GM12878 (cell line): ENCODE results near the gene ETV7. TPM values are rescaled to one million over a fixed set of nuclear protein-coding genes. Genes with fewer than 3 reads are reported as not detected.

Experiments used
- ATAC-seq: fragments of 200-7000 bp; cut with Tn5 transposase; 3 replicates; pipeline ENCODE4 v1.9.1; 2020; ENCODE audit warnings: mild to moderate bottlenecking, moderate library complexity
- BruUV-seq: library from RNA; stranded (reverse); fragments of 400-500 nt; replicated peaks from 2 replicates; lab custom pipeline; 2021; lab: Mats Ljungman, UMichigan
- CTCF ChIA-PET: fragments of 300-600 bp; sonication (Branson Sonifier 250); formaldehyde crosslinking; extraction: SDS; loops from one replicate; lab custom pipeline; 2021; ENCODE audit warnings: inconsistent platforms; lab: Yijun Ruan, JAX
- POLR2A ChIA-PET: fragments of 350-600 bp; formaldehyde crosslinking; extraction: SDS; loops from one replicate; lab custom pipeline; 2021; ENCODE audit warnings: inconsistent platforms; lab: Charles Lee
- RAD21 ChIA-PET: fragments of 300-600 bp; sonication (Branson Sonifier 250); formaldehyde crosslinking; loops from one replicate; lab custom pipeline; 2023; ENCODE audit warnings: antibody characterized with exemption; ENCODE audit not compliant: unreplicated experiment; lab: Charles Lee
- SMC1A ChIA-PET: fragments of 300-600 bp; sonication (Branson Sonifier 250); formaldehyde crosslinking; loops from one replicate; lab custom pipeline; 2023; ENCODE audit not compliant: unreplicated experiment, uncharacterized antibody; lab: Charles Lee
- DNase-seq: peaks from one replicate; pipeline ENCODE4 v3.0.0-alpha.2; 2011; ENCODE audit warnings: low read depth, low spot score
- FAIRE-seq: peaks from 3 replicates; lab custom pipeline; 2011; peaks lifted over from hg19 to GRCh38; lab: Jason Lieb, UNC
- H2AFZ ChIP-seq: 2 replicates; pipeline ENCODE4 v1.6.0; 2011; ENCODE audit warnings: low read depth, low read length, control low read depth; ENCODE audit not compliant: control insufficient read depth
- H3K27ac ChIP-seq: 2 replicates; pipeline ENCODE4 v1.5.1; 2011; ENCODE audit warnings: control low read depth; ENCODE audit not compliant: control insufficient read depth, insufficient read depth
- H3K27me3 ChIP-seq, 2 experiments: replicated peaks in 1 of 2; 2 replicates each; pipeline versions ENCODE4 v1.6.0 to v1.6.1; 2011; ENCODE audit warnings: low read length in 1 of 2; ENCODE audit not compliant: control insufficient read depth in 2 of 2, insufficient read depth in 2 of 2
- H3K36me3 ChIP-seq, 2 experiments: 2 replicates each; pipeline ENCODE4 v1.5.1; 2011; ENCODE audit warnings: low read length in 1 of 2; ENCODE audit not compliant: control insufficient read depth in 2 of 2, insufficient read depth in 2 of 2
- H3K4me1 ChIP-seq: 2 replicates; pipeline ENCODE4 v1.6.1; 2011; ENCODE audit warnings: mild to moderate bottlenecking, low read length, moderate library complexity, mixed read lengths; ENCODE audit not compliant: control insufficient read depth, insufficient read depth
- H3K4me2 ChIP-seq: 2 replicates; pipeline ENCODE4 v1.6.0; 2011; ENCODE audit warnings: control low read depth; ENCODE audit not compliant: control insufficient read depth, insufficient read depth
- H3K4me3 ChIP-seq: fragments of 200-600 bp; sonication (generic); 2 replicates; pipeline ENCODE4 v1.5.1; 2016
- H3K79me2 ChIP-seq: 2 replicates; pipeline ENCODE4 v1.6.0; 2011; ENCODE audit warnings: low read length; ENCODE audit not compliant: control insufficient read depth, insufficient read depth
- H3K9ac ChIP-seq: 2 replicates; pipeline ENCODE4 v1.8.0; 2011; ENCODE audit warnings: low read length, control low read depth, mixed read lengths; ENCODE audit not compliant: control insufficient read depth, insufficient read depth
- H3K9me3 ChIP-seq: replicated peaks from 3 replicates; pipeline ENCODE4 v1.5.1; 2011; ENCODE audit warnings: mild to moderate bottlenecking, low read length; ENCODE audit not compliant: control insufficient read depth, insufficient read depth
- H4K20me1 ChIP-seq: 2 replicates; pipeline ENCODE4 v1.6.0; 2011; ENCODE audit not compliant: control insufficient read depth, insufficient read depth
- EZH2 ChIP-seq: IDR thresholded peaks from 2 replicates; pipeline ENCODE4 v1.6.1; 2012; ENCODE audit warnings: low read depth, mild to moderate bottlenecking, control low read depth, inconsistent platforms, low read length, borderline replicate concordance; ENCODE audit not compliant: control insufficient read depth
- GABPA ChIP-seq: IDR thresholded peaks from 2 replicates; pipeline ENCODE4 v1.6.1; 2014; ENCODE audit warnings: antibody characterized with exemption, low read depth, mild to moderate bottlenecking, inconsistent platforms
- HDGF ChIP-seq: fragments of 450-650 bp; IDR thresholded peaks from 2 replicates; pipeline ENCODE4 v1.6.1; 2016; ENCODE audit warnings: antibody characterized with exemption
- POLR2AphosphoS2 ChIP-seq: IDR thresholded peaks from 2 replicates; pipeline ENCODE4 v1.6.1; 2011; ENCODE audit warnings: low read depth, mild to moderate bottlenecking, low read length, improper control_type of control experiment, moderate library complexity
- RBBP5 ChIP-seq: fragments of 200-600 bp; sonication (generic); conservative IDR thresholded peaks from 2 replicates; pipeline ENCODE4 v1.6.1; 2016
- RUNX3 ChIP-seq: IDR thresholded peaks from 2 replicates; pipeline ENCODE4 v1.6.1; 2012; ENCODE audit warnings: low read length, inconsistent platforms
- SMAD5 ChIP-seq: IDR thresholded peaks from 2 replicates; pipeline ENCODE4 v1.6.1; 2016; ENCODE audit warnings: antibody characterized with exemption, low read depth
- SMC3 ChIP-seq: IDR thresholded peaks from 2 replicates; pipeline ENCODE4 v1.6.1; 2011; ENCODE audit warnings: low read length, improper control_type of control experiment, borderline replicate concordance
- SUPT20H ChIP-seq: IDR thresholded peaks from 2 replicates; pipeline ENCODE4 v1.6.1; 2011; ENCODE audit warnings: low read depth, mild to moderate bottlenecking, low read length, moderate library complexity, borderline replicate concordance; ENCODE audit not compliant: control insufficient read depth
- TBL1XR1 ChIP-seq: IDR thresholded peaks from 2 replicates; pipeline ENCODE4 v1.6.1; 2012; ENCODE audit warnings: low read depth, low read length, improper control_type of control experiment
- YBX1 ChIP-seq: fragments of 450-650 bp; IDR thresholded peaks from 2 replicates; pipeline ENCODE4 v1.6.1; 2016; ENCODE audit warnings: antibody characterized with exemption
- WGBS: methylation state at CpG from one replicate; pipeline ENCODE4 v1.1.6; 2016; ENCODE audit warnings: low lambda C conversion rate; ENCODE audit not compliant: insufficient replicate concordance, insufficient coverage; ENCODE audit errors: missing lambda C conversion rate; 5-methylcytosine and 5-hydroxymethylcytosine counted together
- in situ Hi-C: fragments of 300-500 bp; cut with MboI; formaldehyde crosslinking; loops from 9 replicates; pipeline ENCODE4 v1.14.3; 2018; ENCODE audit warnings: mixed read lengths
- intact Hi-C: fragments of 100-400 bp; cut with micrococcal nuclease; formaldehyde crosslinking; loops from one replicate; pipeline ENCODE4 v1.14.2; 2022; ENCODE audit not compliant: unreplicated experiment
- polyA plus RNA-seq, 11 experiments: library from polyadenylated mRNA; depleted of rRNA in 4 of 11; unstranded in 6 of 11; stranded (reverse) in 5 of 11; fragments of >200 nt; fragmentation: Nextera tagmentation in 4 of 11; fragmentation: Illumina TruSeq in 1 of 11; extraction: Ambion mirVana in 4 of 11; extraction: Trizol in 1 of 11; gene quantifications; 1 replicate in 1 of 11; 2 replicates in 10 of 11; pipeline versions ENCODE4 v1.2.1 to v1.2.3, GENCODE V29; 2011 to 2016; ENCODE audit warnings: inconsistent platforms in 2 of 11, missing spikeins in 2 of 11, low read depth in 1 of 11
- total RNA-seq, 4 experiments: library from RNA; depleted of rRNA in 3 of 4; stranded (reverse); fragments of >200 nt in 3 of 4; fragmentation: Illumina TruSeq in 1 of 4; extraction: Trizol in 1 of 4; gene quantifications; 2 replicates each; pipeline versions ENCODE4 v1.2.1 to v1.2.3, GENCODE V29; 2013 to 2021
- TF ChIP-seq, protein P1 (sequence below): IDR thresholded peaks from 2 replicates; pipeline ENCODE4 v1.6.1; 2012; ENCODE audit warnings: improper control_type of control experiment, low read depth, low read length; ENCODE audit not compliant: insufficient replicate concordance
- TF ChIP-seq, protein P2 (sequence below): IDR thresholded peaks from 2 replicates; pipeline ENCODE4 v1.6.1; 2011; ENCODE audit warnings: low read depth, low read length, improper control_type of control experiment, borderline replicate concordance

Gene ETV7
- total and polyA plus RNA-seq, 10 of the 15 experiments (the other 5 are each of a cell fraction or from before 2014, with no cell fraction given) = 0.04 to 1.8 (median 1.3) TPM

DNA sequence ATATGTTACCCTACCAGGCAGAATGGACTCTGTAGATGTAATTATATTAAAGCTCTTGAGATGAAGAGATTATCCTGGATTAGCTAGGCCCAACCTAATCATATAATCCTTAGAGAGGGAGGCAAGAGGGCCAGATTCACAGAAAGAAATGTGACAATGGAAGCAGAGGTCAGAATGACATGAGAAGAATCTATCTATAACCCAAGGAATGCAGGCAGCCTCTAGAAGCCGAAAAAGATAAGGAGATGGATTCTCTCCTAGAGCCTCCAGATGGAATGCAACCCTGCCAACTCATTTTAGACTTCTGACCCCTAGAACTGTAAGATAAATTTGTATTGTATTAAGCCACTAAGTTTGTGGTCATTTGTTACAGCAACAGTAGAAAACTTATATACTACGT lies 42.9 kb upstream of the ETV7 start (continued):
- TF ChIP-seq RUNX3 = no peak
- TF ChIP-seq SMC3 = no peak
- TF ChIP-seq, protein P1, sequence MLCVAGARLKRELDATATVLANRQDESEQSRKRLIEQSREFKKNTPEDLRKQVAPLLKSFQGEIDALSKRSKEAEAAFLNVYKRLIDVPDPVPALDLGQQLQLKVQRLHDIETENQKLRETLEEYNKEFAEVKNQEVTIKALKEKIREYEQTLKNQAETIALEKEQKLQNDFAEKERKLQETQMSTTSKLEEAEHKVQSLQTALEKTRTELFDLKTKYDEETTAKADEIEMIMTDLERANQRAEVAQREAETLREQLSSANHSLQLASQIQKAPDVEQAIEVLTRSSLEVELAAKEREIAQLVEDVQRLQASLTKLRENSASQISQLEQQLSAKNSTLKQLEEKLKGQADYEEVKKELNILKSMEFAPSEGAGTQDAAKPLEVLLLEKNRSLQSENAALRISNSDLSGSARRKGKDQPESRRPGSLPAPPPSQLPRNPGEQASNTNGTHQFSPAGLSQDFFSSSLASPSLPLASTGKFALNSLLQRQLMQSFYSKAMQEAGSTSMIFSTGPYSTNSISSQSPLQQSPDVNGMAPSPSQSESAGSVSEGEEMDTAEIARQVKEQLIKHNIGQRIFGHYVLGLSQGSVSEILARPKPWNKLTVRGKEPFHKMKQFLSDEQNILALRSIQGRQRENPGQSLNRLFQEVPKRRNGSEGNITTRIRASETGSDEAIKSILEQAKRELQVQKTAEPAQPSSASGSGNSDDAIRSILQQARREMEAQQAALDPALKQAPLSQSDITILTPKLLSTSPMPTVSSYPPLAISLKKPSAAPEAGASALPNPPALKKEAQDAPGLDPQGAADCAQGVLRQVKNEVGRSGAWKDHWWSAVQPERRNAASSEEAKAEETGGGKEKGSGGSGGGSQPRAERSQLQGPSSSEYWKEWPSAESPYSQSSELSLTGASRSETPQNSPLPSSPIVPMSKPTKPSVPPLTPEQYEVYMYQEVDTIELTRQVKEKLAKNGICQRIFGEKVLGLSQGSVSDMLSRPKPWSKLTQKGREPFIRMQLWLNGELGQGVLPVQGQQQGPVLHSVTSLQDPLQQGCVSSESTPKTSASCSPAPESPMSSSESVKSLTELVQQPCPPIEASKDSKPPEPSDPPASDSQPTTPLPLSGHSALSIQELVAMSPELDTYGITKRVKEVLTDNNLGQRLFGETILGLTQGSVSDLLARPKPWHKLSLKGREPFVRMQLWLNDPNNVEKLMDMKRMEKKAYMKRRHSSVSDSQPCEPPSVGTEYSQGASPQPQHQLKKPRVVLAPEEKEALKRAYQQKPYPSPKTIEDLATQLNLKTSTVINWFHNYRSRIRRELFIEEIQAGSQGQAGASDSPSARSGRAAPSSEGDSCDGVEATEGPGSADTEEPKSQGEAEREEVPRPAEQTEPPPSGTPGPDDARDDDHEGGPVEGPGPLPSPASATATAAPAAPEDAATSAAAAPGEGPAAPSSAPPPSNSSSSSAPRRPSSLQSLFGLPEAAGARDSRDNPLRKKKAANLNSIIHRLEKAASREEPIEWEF = no peak
- no peak for TF ChIP-seq SUPT20H
- no peak for TF ChIP-seq TBL1XR1
- no peak for TF ChIP-seq RBBP5
- no peak for TF ChIP-seq EZH2

DNA sequence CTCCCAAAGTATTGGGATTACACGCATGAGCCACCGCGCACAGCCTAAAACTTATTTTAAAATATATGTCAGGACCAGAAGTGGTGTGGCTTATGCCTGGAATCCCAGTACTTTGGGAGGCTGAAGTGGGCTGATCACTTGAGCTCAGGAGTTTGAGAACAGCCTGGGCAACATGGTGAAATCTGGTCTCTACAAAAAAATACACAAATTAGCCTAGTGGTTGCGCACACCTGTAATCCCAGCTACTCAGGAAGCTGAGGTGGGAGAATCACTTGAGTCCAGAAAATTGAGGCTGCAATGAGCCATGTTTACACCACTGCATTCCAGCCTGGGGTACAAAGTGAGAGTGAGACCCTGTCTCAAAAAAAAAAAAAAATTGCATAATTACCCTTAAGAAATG lies 41.4 kb upstream of the ETV7 start:
- no peak overlapping the region for H3K27ac ChIP-seq
- FAIRE-seq = no peak
- TF ChIP-seq HDGF = no peak
- no peak for TF ChIP-seq SMAD5
- TF ChIP-seq, protein P2, sequence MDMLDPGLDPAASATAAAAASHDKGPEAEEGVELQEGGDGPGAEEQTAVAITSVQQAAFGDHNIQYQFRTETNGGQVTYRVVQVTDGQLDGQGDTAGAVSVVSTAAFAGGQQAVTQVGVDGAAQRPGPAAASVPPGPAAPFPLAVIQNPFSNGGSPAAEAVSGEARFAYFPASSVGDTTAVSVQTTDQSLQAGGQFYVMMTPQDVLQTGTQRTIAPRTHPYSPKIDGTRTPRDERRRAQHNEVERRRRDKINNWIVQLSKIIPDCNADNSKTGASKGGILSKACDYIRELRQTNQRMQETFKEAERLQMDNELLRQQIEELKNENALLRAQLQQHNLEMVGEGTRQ = no peak
- no peak for TF ChIP-seq GABPA
- TF ChIP-seq YBX1 = no peak
- no peak for TF ChIP-seq POLR2AphosphoS2
- H3K4me1 ChIP-seq = peaks cover 16% of the 10 kb centered on the region
- intact Hi-C loops = no loop called here
- in situ Hi-C loops = no loop called here
- no peak overlapping the region for H3K9ac ChIP-seq
- ChIA-PET POLR2A (interaction anchor here (0.6 to 4.5 kb wide), 3 partner anchors 13 to 27 kb away, joined by 3 to 19 read pairs (median 7); no protein-coding TSS in a partner anchor), CTCF (interaction anchor here (1.3 to 1.4 kb wide), 2 partner anchors 151 to 169 kb away, joined by 5 read pairs; no protein-coding TSS in a partner anchor), SMC1A (interaction anchor here (0.6 to 1.1 kb wide), 2 partner anchors 11 to 16 kb away, joined by 3 read pairs; no protein-coding TSS in a partner anchor), RAD21 (interaction anchor here (1.1 kb wide), 1 partner anchor 115 kb away, joined by 3 read pairs; no protein-coding TSS in a partner anchor)
- BruUV-seq = no TSS peak
- no peaks in the 10 kb centered on the region for H3K9me3 ChIP-seq
- no peaks in the 10 kb centered on the region for H3K36me3 ChIP-seq
- no peaks in the 10 kb centered on the region for H3K27me3 ChIP-seq
- H4K20me1 ChIP-seq = no peaks in the 10 kb centered on the region
- DNase-seq = no peak
- H3K4me2 ChIP-seq = no peak overlapping the region
- ATAC-seq = no peak
- no peaks in the 10 kb centered on the region for H3K79me2 ChIP-seq
- WGBS = 100% methylated on average over 4 of the region's 4 CpGs
- no peak overlapping the region for H2AFZ ChIP-seq
- H3K4me3 ChIP-seq = no peak overlapping the region
